HG03442 (cell line): ENCODE data around the gene CRK.
"Not testable (repeated sequence)": the region's sequence is repeated elsewhere in the genome, so short reads cannot be mapped to it uniquely, and the experiment has no call there.

Experiments
- ATAC-seq: cut with Tn5 transposase; IDR thresholded peaks from one replicate; pipeline ENCODE4 v1.9.1; 2021; ENCODE audit warnings: mild to moderate bottlenecking, moderate library complexity; ENCODE audit not compliant: unreplicated experiment

The CRK gene

GRCh38 chr17:1431631-1432104 is 24.4 kb downstream of the CRK start:
- no peak for ATAC-seq

- ATAC-seq: no peak
Measured at GRCh38 chr17:1423456-1424135, 32.4 kb downstream of the CRK start.

GRCh38 chr17:1422885-1423284 is 33.1 kb downstream of the CRK start:
- no peak for ATAC-seq

GRCh38 chr17:1421470-1421869 is 34.6 kb downstream of the CRK start:
- ATAC-seq: no peak

GRCh38 chr17:1420981-1421380 is 35.1 kb downstream of the CRK start:
- no peak for ATAC-seq

GRCh38 chr17:1420163-1420562 is 35.9 kb downstream of the CRK start:
- ATAC-seq: no peak

- ATAC-seq: not testable (repeated sequence)
Measured at GRCh38 chr17:1418476-1418875, 37.6 kb downstream of the CRK start.

- ATAC-seq: no peak
Measured at GRCh38 chr17:1416414-1416813, 39.6 kb downstream of the CRK start.

- ATAC-seq: no peak
Measured at GRCh38 chr17:1414634-1415033, 41.4 kb downstream of the CRK start.

- no peak for ATAC-seq
Measured at GRCh38 chr17:1414001-1414574, 41.9 kb downstream of the CRK start.

GRCh38 chr17:1413281-1413791 is 42.7 kb downstream of the CRK start:
- ATAC-seq: no peak

- ATAC-seq: no peak
Measured at GRCh38 chr17:1412185-1413110, 43.6 kb downstream of the CRK start.

- ATAC-seq: no peak
Measured at GRCh38 chr17:1402262-1402586, 53.8 kb downstream of the CRK start.

- peak; percentile 87 for ATAC-seq
Measured at GRCh38 chr17:1399679-1400512, 56.1 kb downstream of the CRK start, which contains the start of gene YWHAE. YWHAE (minus strand) TSS chr17:1400222; CDS start chr17:1400110, 112 bp downstream.

GRCh38 chr17:1398931-1399678 is 56.9 kb downstream of the CRK start:
- peak; percentile 14 for ATAC-seq

GRCh38 chr17:1398028-1398427 is 58.0 kb downstream of the CRK start:
- ATAC-seq: no peak

GRCh38 chr17:1395876-1396665 is 60.0 kb downstream of the CRK start:
- ATAC-seq: not testable (repeated sequence)

GRCh38 chr17:1391577-1391976 is 64.5 kb downstream of the CRK start:
- ATAC-seq: no peak
